ENCODE data around the gene TXLNA. TPM values are rescaled to one million over a fixed set of nuclear protein-coding genes. Genes with fewer than 3 reads are reported as not detected.

Gene TXLNA
- polyA plus RNA-seq, 1 donor (not counting 4 experiments of a cell fraction or from before 2014, with no cell fraction given) = 20.0 TPM

DNA sequence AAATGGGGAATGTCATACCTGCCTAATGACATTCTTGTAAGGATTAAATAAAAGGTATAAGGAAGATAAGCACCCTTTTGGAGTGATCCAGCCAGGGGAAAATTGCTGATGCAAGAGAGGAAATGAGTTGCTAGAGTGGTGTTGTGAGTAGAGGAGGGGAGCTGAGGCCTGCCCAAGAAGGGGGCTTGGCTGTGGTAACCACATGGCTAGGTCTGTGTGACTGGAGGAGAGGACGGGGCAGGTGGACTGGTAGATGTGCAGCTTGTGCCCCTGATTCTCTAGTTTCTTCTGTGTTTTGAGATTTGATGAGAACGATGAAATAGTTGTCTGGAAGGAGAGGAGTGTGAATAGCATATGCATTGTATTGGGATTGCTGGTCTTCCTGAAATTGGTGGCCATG is 6.6 kb downstream of the TXLNA start:
- H3K4me2 ChIP-seq (ENCODE audit: control insufficient read depth, extremely low read depth, insufficient read depth, low read depth, low read length) = no peak overlapping the region
- DNase-seq (ENCODE audit: low read depth, low spot score) (no peak), FAIRE-seq (no peak)
- no peak overlapping the region for H3K4me3 ChIP-seq (ENCODE audit: control insufficient read depth in 2 of 3, extremely low read depth in 1 of 3, insufficient read depth in 2 of 3, low read depth in 1 of 3, low read length in 3 of 3)
- no peak overlapping the region for H3K9ac ChIP-seq (ENCODE audit: control insufficient read depth, extremely low read depth, insufficient read depth, low read length)
- H3K27me3 ChIP-seq (ENCODE audit: control insufficient read depth, extremely low read depth, insufficient read depth, low read length) = no peaks in the 10 kb centered on the region
- TF ChIP-seq, protein P1, sequence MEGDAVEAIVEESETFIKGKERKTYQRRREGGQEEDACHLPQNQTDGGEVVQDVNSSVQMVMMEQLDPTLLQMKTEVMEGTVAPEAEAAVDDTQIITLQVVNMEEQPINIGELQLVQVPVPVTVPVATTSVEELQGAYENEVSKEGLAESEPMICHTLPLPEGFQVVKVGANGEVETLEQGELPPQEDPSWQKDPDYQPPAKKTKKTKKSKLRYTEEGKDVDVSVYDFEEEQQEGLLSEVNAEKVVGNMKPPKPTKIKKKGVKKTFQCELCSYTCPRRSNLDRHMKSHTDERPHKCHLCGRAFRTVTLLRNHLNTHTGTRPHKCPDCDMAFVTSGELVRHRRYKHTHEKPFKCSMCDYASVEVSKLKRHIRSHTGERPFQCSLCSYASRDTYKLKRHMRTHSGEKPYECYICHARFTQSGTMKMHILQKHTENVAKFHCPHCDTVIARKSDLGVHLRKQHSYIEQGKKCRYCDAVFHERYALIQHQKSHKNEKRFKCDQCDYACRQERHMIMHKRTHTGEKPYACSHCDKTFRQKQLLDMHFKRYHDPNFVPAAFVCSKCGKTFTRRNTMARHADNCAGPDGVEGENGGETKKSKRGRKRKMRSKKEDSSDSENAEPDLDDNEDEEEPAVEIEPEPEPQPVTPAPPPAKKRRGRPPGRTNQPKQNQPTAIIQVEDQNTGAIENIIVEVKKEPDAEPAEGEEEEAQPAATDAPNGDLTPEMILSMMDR (optimal IDR thresholded peaks at IDR 0.05 in 1 of 3, IDR thresholded peaks at IDR 0.05 in 1 of 3, conservative IDR thresholded peaks at IDR 0.05 in 1 of 3; ENCODE audit: extremely low read depth in 1 of 3, insufficient read depth in 2 of 3, low read length in 3 of 3) = no peak
- no peak for TF ChIP-seq EZH2 (IDR thresholded peaks at IDR 0.05; ENCODE audit: low read length)
- dilution Hi-C loops (cut with MboI; ENCODE audit: extremely low pct_ligation_motif_present, low sequenced_read_pairs) = no loop called here
- peaks cover 56% of the 10 kb centered on the region for H3K79me2 ChIP-seq (ENCODE audit: control insufficient read depth, insufficient read depth, low read length)
- peak overlapping the region; percentile 2 for H3K27ac ChIP-seq (ENCODE audit: control insufficient read depth, insufficient read depth, low read length)
- peaks cover 29 to 70% of the 10 kb centered on the region in 2 experiments for H3K36me3 ChIP-seq (ENCODE audit: control insufficient read depth in 2 of 2, extremely low read depth in 1 of 2, insufficient read depth in 2 of 2, low read length in 2 of 2)
- H3K9me3 ChIP-seq (ENCODE audit: control insufficient read depth, low read depth, low read length) = no peaks in the 10 kb centered on the region
- no peak overlapping the region for H2AFZ ChIP-seq (ENCODE audit: control insufficient read depth, low read length)
- peaks cover 4% of the 10 kb centered on the region for H4K20me1 ChIP-seq (ENCODE audit: control insufficient read depth, extremely low read depth, insufficient read depth, low read length)
- H3K4me1 ChIP-seq (ENCODE audit: control insufficient read depth, extremely low read depth, insufficient read depth, low read length) = peaks cover 11% of the 10 kb centered on the region
- peaks cover 7% of the 10 kb centered on the region for H3K9me1 ChIP-seq (ENCODE audit: control insufficient read depth, extremely low read depth, insufficient read depth, low read length)

DNA sequence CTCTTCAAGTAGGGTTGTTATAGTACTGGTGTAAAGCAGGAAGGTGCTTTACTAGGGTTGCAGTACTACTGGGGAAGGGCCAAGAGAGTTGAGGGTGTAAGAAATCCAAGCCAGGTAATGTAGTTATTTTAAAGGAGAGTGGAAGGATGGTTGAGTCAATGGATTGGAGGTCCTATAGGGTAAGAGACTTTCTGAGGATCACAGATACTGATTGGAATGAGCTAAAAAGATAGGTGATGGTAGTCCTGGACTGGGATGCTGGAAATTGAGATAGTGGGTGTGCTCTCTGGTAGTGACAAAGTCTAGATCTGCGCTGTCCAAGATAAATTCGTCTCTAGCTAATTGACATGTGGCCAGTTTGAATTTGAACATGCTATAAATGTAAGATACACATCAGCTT is 7.0 kb downstream of the TXLNA start:
- Histone ChIP-seq H2AFZ (ENCODE audit: control insufficient read depth, low read length) (no peak overlapping the region), H3K27ac (ENCODE audit: control insufficient read depth, insufficient read depth, low read length) (peak overlapping the region; percentile 2), H3K4me3 (ENCODE audit: control insufficient read depth in 2 of 3, extremely low read depth in 1 of 3, insufficient read depth in 2 of 3, low read depth in 1 of 3, low read length in 3 of 3) (no peak overlapping the region), H3K79me2 (ENCODE audit: control insufficient read depth, insufficient read depth, low read length) (peaks cover 52% of the 10 kb centered on the region), H3K9me3 (ENCODE audit: control insufficient read depth, low read depth, low read length) (no peaks in the 10 kb centered on the region), H3K27me3 (ENCODE audit: control insufficient read depth, extremely low read depth, insufficient read depth, low read length) (no peaks in the 10 kb centered on the region), H3K36me3 (ENCODE audit: control insufficient read depth in 2 of 2, extremely low read depth in 1 of 2, insufficient read depth in 2 of 2, low read length in 2 of 2) (peaks cover 31 to 70% of the 10 kb centered on the region in 2 experiments), H3K4me2 (ENCODE audit: control insufficient read depth, extremely low read depth, insufficient read depth, low read depth, low read length) (no peak overlapping the region), H3K9me1 (ENCODE audit: control insufficient read depth, extremely low read depth, insufficient read depth, low read length) (peaks cover 4% of the 10 kb centered on the region), H3K9ac (ENCODE audit: control insufficient read depth, extremely low read depth, insufficient read depth, low read length) (no peak overlapping the region), H3K4me1 (ENCODE audit: control insufficient read depth, extremely low read depth, insufficient read depth, low read length) (peaks cover 7% of the 10 kb centered on the region), H4K20me1 (ENCODE audit: control insufficient read depth, extremely low read depth, insufficient read depth, low read length) (peaks cover 4% of the 10 kb centered on the region)
- no peak for FAIRE-seq
- dilution Hi-C loops (cut with MboI; ENCODE audit: extremely low pct_ligation_motif_present, low sequenced_read_pairs) = no loop called here
- DNase-seq (ENCODE audit: low read depth, low spot score) = no peak
- no peak for TF ChIP-seq EZH2 (IDR thresholded peaks at IDR 0.05; ENCODE audit: low read length)
- TF ChIP-seq, protein P1 (optimal IDR thresholded peaks at IDR 0.05 in 1 of 3, IDR thresholded peaks at IDR 0.05 in 1 of 3, conservative IDR thresholded peaks at IDR 0.05 in 1 of 3; ENCODE audit: extremely low read depth in 1 of 3, insufficient read depth in 2 of 3, low read length in 3 of 3) = no peak

Data from keratinocyte (primary cell).